Right lobe of liver (tissue), 4 donors: Measurements from ENCODE around the gene GALNT17.

Experiments
- CTCF ChIP-seq, 4 donors: fragments of 200-600 bp in 3 of 4; fragments of 450-650 bp in 1 of 4; IDR thresholded peaks; one replicate each; pipeline versions ENCODE4 v1.5.1 to v1.8.0; 2016 to 2022; ENCODE audit warnings: antibody characterized with exemption in 4 of 4, mild to moderate bottlenecking in 2 of 4
- POLR2A ChIP-seq: fragments of 450-650 bp; IDR thresholded peaks from one replicate; pipeline ENCODE4 v1.6.1; 2017; ENCODE audit warnings: antibody characterized with exemption, mild to moderate bottlenecking
- donor health status: DM: no; HTN: no; CAD: no.
- donor health status: DM: no; HTN: no; CAD: no.
- donor health status: DM: no; HTN: yes; CAD: no.

GRCh38 chr7:71484380-71484779 lies 352.4 kb downstream of the GALNT17 start:
- no peak for TF ChIP-seq POLR2A
- TF ChIP-seq CTCF (IDR thresholded peaks at IDR 0.05), result no peak
